Erythroblast (primary cell): ENCODE results near the gene SLC38A6.

Experiments
- DNase-seq, 2 experiments: peaks; one replicate each; lab custom pipeline; 2025; lab: John Stamatoyannopoulos, UW
- GATA1 ChIP-seq: IDR thresholded peaks from 2 replicates; pipeline ENCODE4 v1.6.1; 2011; ENCODE audit warnings: low read depth, mild to moderate bottlenecking, control low read depth, low read length, moderate library complexity
- POLR2A ChIP-seq: IDR thresholded peaks from 2 replicates; pipeline ENCODE4 v1.6.1; 2011; ENCODE audit warnings: mild to moderate bottlenecking, low read length

Gene SLC38A6

DNA sequence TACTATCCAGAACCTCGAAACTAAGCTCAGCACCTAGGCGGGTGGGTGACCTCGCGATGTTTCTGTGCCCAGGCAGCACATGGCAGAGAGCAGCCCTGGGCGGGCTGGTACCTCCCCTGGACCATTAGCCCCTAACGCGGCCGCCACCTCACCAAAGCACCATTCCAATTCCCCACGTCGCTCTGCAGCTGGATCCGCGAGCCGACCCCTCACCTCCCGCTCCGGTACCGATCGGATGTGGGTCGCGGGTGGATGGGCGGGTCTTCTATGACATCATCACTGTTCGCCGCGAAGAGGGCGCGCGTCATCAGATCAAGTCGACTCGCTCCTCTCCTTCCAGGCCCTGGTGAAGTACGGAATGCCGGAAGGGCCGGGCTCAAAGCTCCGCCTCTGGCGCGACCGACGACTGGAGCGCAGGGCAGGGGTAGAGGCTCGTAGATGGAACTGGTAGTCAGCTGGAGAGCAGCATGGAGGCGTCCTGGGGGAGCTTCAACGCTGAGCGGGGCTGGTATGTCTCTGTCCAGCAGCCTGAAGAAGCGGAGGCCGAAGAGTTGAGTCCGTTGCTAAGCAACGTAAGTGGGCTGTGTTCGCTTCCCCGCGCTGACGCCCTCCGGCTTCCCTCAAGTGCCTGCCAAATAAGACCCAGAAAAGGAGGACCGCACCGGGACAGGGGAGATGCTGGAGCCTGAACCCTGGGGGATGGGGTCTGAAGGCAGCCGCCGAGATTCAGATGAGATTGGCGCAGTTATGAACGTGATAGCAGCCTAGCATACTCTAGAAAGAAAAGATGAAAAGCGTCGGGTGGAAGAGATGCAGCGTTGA lies at the start of gene SLC38A6, which contains the start of gene TRMT5:
Gene SLC38A6, plus strand, starts transcription at position 435 of the 822 bp plus-strand sequence. Its CDS starts 33 bp downstream, at position 468.
Gene TRMT5, minus strand, starts transcription at position 269 of the 822 bp plus-strand sequence. Its CDS starts 106 bp downstream, at position 163.
- peak; percentile 95 to 96 for DNase-seq

DNA sequence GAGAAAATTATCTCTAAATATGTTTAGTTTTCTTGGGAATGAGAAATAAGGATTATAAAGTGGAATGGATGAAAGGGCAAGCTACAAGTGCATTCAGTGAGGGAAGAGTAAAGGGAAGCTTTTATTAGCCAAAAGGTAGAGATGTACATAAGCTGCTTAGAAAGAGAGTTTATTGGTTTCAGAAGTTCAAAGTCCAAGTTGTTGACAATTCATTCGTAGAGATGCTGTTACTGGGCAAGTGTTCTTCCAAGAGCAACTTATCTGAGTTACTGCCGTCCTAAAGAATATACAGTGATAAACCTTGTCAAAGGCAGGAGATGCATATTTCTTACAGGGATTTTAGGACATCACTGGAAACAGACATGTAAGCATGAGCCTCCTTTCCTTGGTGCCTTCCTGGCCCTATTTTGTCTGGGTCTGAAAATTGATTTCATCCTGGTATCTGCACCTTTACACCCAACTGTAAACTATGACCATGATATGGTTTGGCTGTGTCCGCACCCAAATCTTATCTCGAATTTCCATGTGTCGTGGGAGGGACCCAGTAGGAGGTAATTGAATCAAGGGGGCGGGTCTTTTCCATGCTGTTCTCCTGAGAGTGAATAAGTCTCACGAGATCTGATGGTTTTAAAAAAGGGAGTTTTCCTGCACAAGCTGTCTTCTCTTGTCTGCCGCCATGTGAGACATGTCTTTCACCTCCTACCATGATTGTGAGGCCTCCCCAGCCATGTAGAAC lies 47.0 kb upstream of the SLC38A6 start:
- DNase-seq: peak; percentile 71 to 90
- no peak for TF ChIP-seq GATA1
- TF ChIP-seq POLR2A: no peak

More for the DNA sequence above, at the start of gene SLC38A6, which contains the start of gene TRMT5:
- TF ChIP-seq POLR2A (peak; percentile 89), GATA1 (no peak)

DNA sequence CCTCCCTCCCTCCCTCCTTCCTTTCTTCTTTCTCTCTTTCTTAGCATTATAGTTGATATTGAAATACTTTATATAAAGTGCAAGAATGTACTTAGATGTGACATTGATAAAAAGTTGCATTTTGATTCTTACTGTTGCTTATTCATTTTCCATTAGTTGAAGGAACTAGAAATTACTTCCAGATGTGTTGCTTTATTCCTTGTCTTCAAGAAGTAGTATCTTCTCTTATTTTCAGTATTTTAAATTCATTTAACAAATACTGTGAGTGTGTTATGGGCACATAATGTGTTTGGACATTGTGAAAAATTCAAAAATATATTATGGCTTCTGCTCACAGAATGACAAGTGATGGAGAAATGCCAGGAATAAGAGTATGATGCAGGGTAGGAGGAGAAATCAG lies 45.7 kb upstream of the SLC38A6 start:
- no peak for DNase-seq
- no peak for TF ChIP-seq POLR2A
- no peak for TF ChIP-seq GATA1

DNA sequence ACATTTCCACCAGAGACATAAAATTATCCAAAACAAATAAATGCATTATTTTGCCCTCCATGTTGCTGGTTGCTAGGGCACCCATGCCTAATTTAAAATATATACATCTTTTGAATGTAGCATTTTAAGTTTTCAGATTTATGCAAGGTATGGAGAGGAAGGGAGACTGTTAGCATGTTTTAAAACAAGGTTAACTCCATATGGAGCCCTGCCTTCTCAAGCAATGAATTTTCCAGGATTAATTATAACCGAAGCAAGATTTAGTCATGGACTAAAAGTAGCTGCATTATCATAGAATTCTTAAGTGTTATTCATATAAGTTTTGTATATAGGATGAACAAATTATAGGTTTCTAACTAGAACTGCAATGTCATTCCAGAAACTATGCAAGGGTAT lies 37.4 kb upstream of the SLC38A6 start:
- DNase-seq: no peak
- TF ChIP-seq GATA1 (no peak), POLR2A (no peak)

DNA sequence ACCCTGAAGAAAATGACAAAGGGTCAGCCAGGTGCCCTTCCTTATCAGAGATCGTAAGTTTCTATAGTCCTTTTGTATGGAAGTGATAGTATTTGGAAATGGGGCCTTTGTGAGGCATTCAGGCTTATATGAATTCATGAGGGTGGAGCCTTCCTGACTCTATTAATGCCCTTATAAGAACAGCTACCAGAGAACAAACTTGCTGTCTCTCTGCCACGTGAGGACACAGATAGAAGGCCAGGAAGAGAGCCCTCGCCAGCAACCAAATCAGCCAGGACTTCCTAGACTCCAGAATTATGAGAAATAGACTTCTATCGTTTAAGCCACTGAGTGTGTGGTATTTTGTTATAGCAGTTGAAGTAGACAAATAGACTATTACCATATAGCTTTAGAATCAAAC lies 36.8 kb upstream of the SLC38A6 start:
- TF ChIP-seq GATA1 (no peak), POLR2A (no peak)

DNA sequence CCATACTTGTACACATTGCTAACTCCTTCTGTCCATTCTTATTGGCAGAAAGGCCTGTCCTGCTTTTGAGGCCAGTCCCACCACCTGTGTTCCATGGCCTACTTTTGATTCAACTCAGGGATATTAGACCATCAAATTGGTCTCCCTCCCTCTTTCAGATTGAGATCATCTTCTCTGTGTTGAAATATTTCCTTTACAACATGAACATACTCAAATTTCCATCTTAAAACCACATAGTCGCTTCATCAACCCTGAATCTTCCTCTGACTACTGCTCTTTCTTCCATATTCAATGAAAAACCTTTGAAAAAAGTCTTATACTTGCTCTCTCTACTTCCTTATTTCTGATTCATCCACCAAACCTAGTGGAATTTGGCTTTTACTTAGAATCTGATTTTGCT lies 35.1 kb upstream of the SLC38A6 start:
- no peak for DNase-seq
- TF ChIP-seq POLR2A (no peak), GATA1 (no peak)

More for the DNA sequence above, 36.8 kb upstream of the SLC38A6 start:
- no peak for DNase-seq

DNA sequence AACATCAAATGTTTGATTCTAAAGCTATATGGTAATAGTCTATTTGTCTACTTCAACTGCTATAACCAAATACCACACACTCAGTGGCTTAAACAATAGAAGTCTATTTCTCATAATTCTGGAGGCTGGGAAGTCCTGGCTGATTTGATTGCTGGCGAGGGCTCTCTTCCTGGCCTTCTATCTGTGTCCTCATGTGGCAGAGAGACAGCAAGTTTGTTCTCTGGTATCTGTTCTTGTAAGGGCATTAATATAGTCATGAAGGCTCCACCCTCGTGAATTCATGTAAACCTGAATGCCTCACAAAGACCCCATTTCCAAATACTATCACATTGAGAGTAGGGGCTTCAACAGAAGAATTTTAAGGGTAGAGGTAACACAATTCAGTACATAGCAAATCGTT lies 34.3 kb upstream of the SLC38A6 start:
- DNase-seq: no peak

GRCh38 chr14:60951776-60952435 lies 29.1 kb upstream of the SLC38A6 start:
- DNase-seq: no peak

More for the DNA sequence above, 34.3 kb upstream of the SLC38A6 start:
- no peak for TF ChIP-seq POLR2A
- TF ChIP-seq GATA1: no peak

GRCh38 chr14:60956202-60956601 lies 24.8 kb upstream of the SLC38A6 start:
- TF ChIP-seq GATA1: no peak
- no peak for TF ChIP-seq POLR2A
- DNase-seq: no peak

More at GRCh38 chr14:60951776-60952435, 29.1 kb upstream of the SLC38A6 start:
- TF ChIP-seq POLR2A: no peak
- TF ChIP-seq GATA1: no peak

GRCh38 chr14:60956632-60957031 lies 24.4 kb upstream of the SLC38A6 start:
- no peak for TF ChIP-seq GATA1
- TF ChIP-seq POLR2A: no peak
- DNase-seq: no peak

DNA sequence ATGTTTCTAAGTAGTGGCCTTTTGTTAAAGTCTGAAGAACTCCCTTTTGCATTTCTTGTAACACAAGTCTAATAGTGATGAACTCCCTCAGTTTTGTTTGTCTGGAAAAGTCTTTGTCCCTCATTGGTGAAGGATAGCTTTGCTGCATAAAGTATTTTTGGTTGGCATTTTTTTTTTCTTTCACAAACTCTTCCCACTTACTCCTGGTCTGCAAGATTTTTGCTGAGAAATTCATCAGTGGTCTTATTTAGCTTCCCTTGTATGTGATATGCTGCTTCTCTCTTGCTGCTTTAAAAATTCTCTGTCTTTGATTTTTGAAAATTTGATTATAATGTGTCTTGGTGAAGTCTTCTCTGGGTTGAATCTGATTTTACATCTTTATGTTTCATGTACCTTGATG lies 22.9 kb upstream of the SLC38A6 start:
- peak in 1 of 2 experiments; percentile 5 for DNase-seq
- TF ChIP-seq POLR2A (no peak), GATA1 (no peak)

- no peak for DNase-seq
- TF ChIP-seq POLR2A: no peak
- TF ChIP-seq GATA1: no peak
Observed at GRCh38 chr14:60963761-60964160, 17.3 kb upstream of the SLC38A6 start.

GRCh38 chr14:60964904-60965303 lies 16.1 kb upstream of the SLC38A6 start:
- TF ChIP-seq GATA1 (no peak), POLR2A (no peak)
- no peak for DNase-seq

- peak in 1 of 2 experiments; percentile 29 for DNase-seq
- TF ChIP-seq POLR2A (no peak), GATA1 (no peak)
Observed at GRCh38 chr14:60965402-60965801, 15.6 kb upstream of the SLC38A6 start.
